IPS-18a (cell line): ENCODE results near the gene CLEC16A.

Experiments used
- H3K27ac ChIP-seq: one replicate; pipeline ENCODE4 v1.5.1; 2013; ENCODE audit warnings: low read length
- H3K27me3 ChIP-seq: one replicate; pipeline ENCODE4 v1.6.1; 2013; ENCODE audit warnings: mild to moderate bottlenecking, low read length; ENCODE audit not compliant: control insufficient read depth, insufficient read depth
- H3K36me3 ChIP-seq: one replicate; pipeline ENCODE4 v1.6.1; 2013; ENCODE audit warnings: low read depth, low read length; ENCODE audit not compliant: control insufficient read depth
- H3K4me1 ChIP-seq: one replicate; pipeline ENCODE4 v1.6.1; 2013; ENCODE audit warnings: low read depth, low read length; ENCODE audit not compliant: control insufficient read depth
- H3K4me3 ChIP-seq: one replicate; pipeline ENCODE4 v1.5.1; 2013; ENCODE audit warnings: low read length
- H3K9ac ChIP-seq: one replicate; pipeline ENCODE4 v1.6.1; 2013; ENCODE audit warnings: mild to moderate bottlenecking, low read length, moderate library complexity
- H3K9me3 ChIP-seq: one replicate; pipeline ENCODE4 v1.6.1; 2013; ENCODE audit warnings: low read depth, low read length; ENCODE audit not compliant: control insufficient read depth

The CLEC16A gene

GRCh38 chr16:11029948-11030347, 85.6 kb downstream of the CLEC16A start:
- Histone ChIP-seq H3K4me1 (no peaks in the 10 kb centered on the region), H3K9me3 (no peaks in the 10 kb centered on the region), H3K4me3 (no peak overlapping the region), H3K27ac (no peak overlapping the region), H3K9ac (no peak overlapping the region), H3K36me3 (peaks cover 3% of the 10 kb centered on the region), H3K27me3 (no peaks in the 10 kb centered on the region)

- H3K36me3 ChIP-seq, result peaks cover 3% of the 10 kb centered on the region
- no peaks in the 10 kb centered on the region for H3K27me3 ChIP-seq
- no peak overlapping the region for H3K27ac ChIP-seq
- no peak overlapping the region for H3K4me3 ChIP-seq
- H3K9ac ChIP-seq, result no peak overlapping the region
- H3K4me1 ChIP-seq, result no peaks in the 10 kb centered on the region
- no peaks in the 10 kb centered on the region for H3K9me3 ChIP-seq
Observed at GRCh38 chr16:11030990-11031510, 86.7 kb downstream of the CLEC16A start.

- no peak overlapping the region for H3K27ac ChIP-seq
- H3K36me3 ChIP-seq, result peaks cover 3% of the 10 kb centered on the region
- no peaks in the 10 kb centered on the region for H3K4me1 ChIP-seq
- H3K4me3 ChIP-seq, result no peak overlapping the region
- no peaks in the 10 kb centered on the region for H3K27me3 ChIP-seq
- no peaks in the 10 kb centered on the region for H3K9me3 ChIP-seq
- no peak overlapping the region for H3K9ac ChIP-seq
Observed at GRCh38 chr16:11032000-11032921, 87.9 kb downstream of the CLEC16A start.

GRCh38 chr16:11032922-11033291, 88.5 kb downstream of the CLEC16A start:
- Histone ChIP-seq H3K9me3 (no peaks in the 10 kb centered on the region), H3K4me3 (no peak overlapping the region), H3K9ac (no peak overlapping the region), H3K27me3 (no peaks in the 10 kb centered on the region), H3K36me3 (peaks cover 3% of the 10 kb centered on the region), H3K27ac (no peak overlapping the region), H3K4me1 (no peaks in the 10 kb centered on the region)

- H3K27me3 ChIP-seq, result no peaks in the 10 kb centered on the region
- H3K4me3 ChIP-seq, result no peak overlapping the region
- H3K9ac ChIP-seq, result no peak overlapping the region
- H3K36me3 ChIP-seq, result peaks cover 3% of the 10 kb centered on the region
- H3K27ac ChIP-seq, result no peak overlapping the region
- no peaks in the 10 kb centered on the region for H3K9me3 ChIP-seq
- no peaks in the 10 kb centered on the region for H3K4me1 ChIP-seq
Observed at GRCh38 chr16:11033629-11034420, 89.5 kb downstream of the CLEC16A start.

- Histone ChIP-seq H3K9ac (no peak overlapping the region), H3K27ac (no peak overlapping the region), H3K9me3 (no peaks in the 10 kb centered on the region), H3K4me3 (no peak overlapping the region), H3K27me3 (no peaks in the 10 kb centered on the region), H3K4me1 (no peaks in the 10 kb centered on the region), H3K36me3 (peaks cover 3% of the 10 kb centered on the region)
Observed at GRCh38 chr16:11034481-11034931, 90.1 kb downstream of the CLEC16A start.

GRCh38 chr16:11035096-11035495, 90.7 kb downstream of the CLEC16A start:
- H3K4me3 ChIP-seq, result no peak overlapping the region
- no peaks in the 10 kb centered on the region for H3K9me3 ChIP-seq
- no peak overlapping the region for H3K9ac ChIP-seq
- H3K27ac ChIP-seq, result no peak overlapping the region
- H3K27me3 ChIP-seq, result no peaks in the 10 kb centered on the region
- no peaks in the 10 kb centered on the region for H3K36me3 ChIP-seq
- no peaks in the 10 kb centered on the region for H3K4me1 ChIP-seq

GRCh38 chr16:11036040-11036439, 91.7 kb downstream of the CLEC16A start:
- no peak overlapping the region for H3K27ac ChIP-seq
- H3K4me3 ChIP-seq, result no peak overlapping the region
- no peaks in the 10 kb centered on the region for H3K36me3 ChIP-seq
- no peaks in the 10 kb centered on the region for H3K4me1 ChIP-seq
- H3K9ac ChIP-seq, result no peak overlapping the region
- no peaks in the 10 kb centered on the region for H3K27me3 ChIP-seq
- H3K9me3 ChIP-seq, result no peaks in the 10 kb centered on the region

GRCh38 chr16:11036868-11037410, 92.6 kb downstream of the CLEC16A start:
- no peaks in the 10 kb centered on the region for H3K9me3 ChIP-seq
- no peak overlapping the region for H3K9ac ChIP-seq
- H3K27ac ChIP-seq, result no peak overlapping the region
- no peaks in the 10 kb centered on the region for H3K27me3 ChIP-seq
- H3K4me3 ChIP-seq, result no peak overlapping the region
- no peaks in the 10 kb centered on the region for H3K4me1 ChIP-seq
- peaks cover under 1% of the 10 kb centered on the region for H3K36me3 ChIP-seq

GRCh38 chr16:11038305-11038704, 93.9 kb downstream of the CLEC16A start:
- Histone ChIP-seq H3K27me3 (no peaks in the 10 kb centered on the region), H3K4me3 (no peak overlapping the region), H3K27ac (no peak overlapping the region), H3K4me1 (no peaks in the 10 kb centered on the region), H3K9ac (no peak overlapping the region), H3K9me3 (no peaks in the 10 kb centered on the region), H3K36me3 (peaks cover 3% of the 10 kb centered on the region)

- no peaks in the 10 kb centered on the region for H3K4me1 ChIP-seq
- H3K36me3 ChIP-seq, result peaks cover 3% of the 10 kb centered on the region
- H3K27me3 ChIP-seq, result no peaks in the 10 kb centered on the region
- no peaks in the 10 kb centered on the region for H3K9me3 ChIP-seq
- no peak overlapping the region for H3K9ac ChIP-seq
- H3K27ac ChIP-seq, result no peak overlapping the region
- H3K4me3 ChIP-seq, result no peak overlapping the region
Observed at GRCh38 chr16:11038777-11039176, 94.4 kb downstream of the CLEC16A start.
